A549 treated with DMSO at 1 μM for 4 hours (cell line): ENCODE results near the gene FGR. TPM values are rescaled to one million over a fixed set of nuclear protein-coding genes. Genes with fewer than 3 reads are reported as not detected.

Source experiments
- total RNA-seq: library from RNA; stranded (reverse); fragments of 200-300 nt; extraction: Qiagen RNA extraction; gene quantifications from 5 replicates; pipeline ENCODE4 v1.2.3, GENCODE V29; 2022; ENCODE audit warnings: low read depth

Gene FGR
- total RNA-seq = 0.07 TPM in 1 of 5 replicates, not detected in the others

GRCh38 chr1:27634985-27635367, at the start of gene FGR:
FGR (minus strand) TSS chr1:27635185; CDS start chr1:27623916, 11,269 bp downstream.

GRCh38 chr1:27671964-27672749, 37.2 kb upstream of the FGR start, which contains the start of gene IFI6:
IFI6 (minus strand) TSS chr1:27672192; CDS start chr1:27669314, 2,878 bp downstream.

GRCh38 chr1:27603681-27604578, 31.1 kb downstream of the FGR start, which contains the start of gene AHDC1:
AHDC1 (minus strand) TSS chr1:27604144; CDS start chr1:27552115, 52,029 bp downstream.

Other genes with a start within 250 kb of the FGR start
- 1.7 to 2.4 TPM (median 1.9 TPM) in 5 replicates for gene GPR3, start 242.6 kb downstream of the FGR start, total RNA-seq
- 44.9 to 52.2 TPM (median 50.7 TPM) in 5 replicates for gene WASF2, start 145.0 kb downstream of the FGR start, total RNA-seq
- gene AHDC1, start 31.0 kb downstream of the FGR start, total RNA-seq = 14.2 to 17.9 TPM (median 16.0 TPM) in 5 replicates
- 10.2 to 15.1 TPM (median 12.0 TPM) in 5 replicates for gene IFI6, start 37.0 kb upstream of the FGR start, total RNA-seq
- 5.2 to 6.9 TPM (median 5.6 TPM) in 5 replicates for gene FAM76A, start 90.8 kb upstream of the FGR start, total RNA-seq
- 7.1 to 10.7 TPM (median 8.7 TPM) in 5 replicates for gene STX12, start 138.0 kb upstream of the FGR start, total RNA-seq
- gene PPP1R8, start 195.6 kb upstream of the FGR start, total RNA-seq = 37.9 to 42.6 TPM (median 39.4 TPM) in 5 replicates
- gene THEMIS2, start 237.4 kb upstream of the FGR start, total RNA-seq = 0.40 to 1.7 TPM (median 0.83 TPM) in 5 replicates